Spleen (tissue), 11 donors: ENCODE measurements around the gene RPTOR. TPM values are rescaled to one million over a fixed set of nuclear protein-coding genes. Genes with fewer than 3 reads are reported as not detected.

Experiments
- DNase-seq: peaks from one replicate; pipeline ENCODE4 v3.0.0-alpha.2; 2020
- H3K27ac ChIP-seq, 8 donors: fragments of 200-600 bp; sonication (generic) in 7 of 8; 1 replicate in 4 of 8; 2 replicates in 4 of 8; pipeline versions ENCODE4 v1.5.0 to v1.8.0; 2016 to 2021; ENCODE audit warnings: inconsistent platforms in 4 of 8, mild to moderate bottlenecking in 4 of 8, moderate library complexity in 1 of 8
- H3K27me3 ChIP-seq, 7 donors: fragments of 200-600 bp; sonication (generic) in 6 of 7; replicated peaks in 1 of 7; 1 replicate in 4 of 7; 2 replicates in 3 of 7; pipeline versions ENCODE4 v1.5.0 to v1.8.0; 2016 to 2021; ENCODE audit warnings: inconsistent platforms in 3 of 7, mild to moderate bottlenecking in 1 of 7
- H3K36me3 ChIP-seq, 6 donors: fragments of 200-600 bp; sonication (generic) in 5 of 6; 1 replicate in 4 of 6; 2 replicates in 2 of 6; pipeline versions ENCODE4 v1.5.0 to v1.8.0; 2016 to 2021; ENCODE audit warnings: inconsistent platforms in 2 of 6
- H3K4me1 ChIP-seq, 6 donors: fragments of 200-600 bp; sonication (generic) in 5 of 6; 1 replicate in 3 of 6; 2 replicates in 3 of 6; pipeline versions ENCODE4 v1.5.0 to v1.8.0; 2016 to 2021; ENCODE audit warnings: inconsistent platforms in 3 of 6
- H3K4me3 ChIP-seq, 8 donors: fragments of 200-600 bp; sonication (generic) in 7 of 8; 1 replicate in 4 of 8; 2 replicates in 4 of 8; pipeline versions ENCODE4 v1.5.0 to v1.8.0; 2016 to 2021; ENCODE audit warnings: inconsistent platforms in 4 of 8, mild to moderate bottlenecking in 4 of 8, moderate library complexity in 2 of 8
- H3K9me3 ChIP-seq, 8 donors: fragments of 200-600 bp; sonication (generic) in 7 of 8; 1 replicate in 4 of 8; 2 replicates in 4 of 8; pipeline versions ENCODE4 v1.5.0 to v1.8.0; 2016 to 2021; ENCODE audit warnings: inconsistent platforms in 4 of 8
- CTCF ChIP-seq, 11 experiments: fragments of 200-600 bp in 7 of 11; fragments of 450-650 bp in 4 of 11; sonication (generic) in 4 of 11; IDR thresholded peaks in 8 of 11; conservative IDR thresholded peaks in 3 of 11; 1 replicate in 7 of 11; 2 replicates in 4 of 11; pipeline versions ENCODE4 v1.4.0 to v1.8.0; 2016 to 2021; ENCODE audit warnings: antibody characterized with exemption in 11 of 11, inconsistent platforms in 4 of 11, mild to moderate bottlenecking in 1 of 11
- POLR2A ChIP-seq, 3 donors: fragments of 450-650 bp; IDR thresholded peaks; one replicate each; pipeline ENCODE4 v1.5.1; 2017; ENCODE audit warnings: antibody characterized with exemption in 3 of 3, mild to moderate bottlenecking in 1 of 3
- POLR2AphosphoS5 ChIP-seq, 3 donors: sonication (generic); formaldehyde crosslinking; IDR thresholded peaks; one replicate each; pipeline ENCODE4 v1.5.1; 2017; ENCODE audit warnings: antibody characterized with exemption in 3 of 3
- WGBS, 5 donors: extraction: QIAGEN DNeasy Blood & Tissue Kit in 3 of 5; methylation state at CpG; one replicate each; pipeline versions ENCODE4 v1.1.5 to v1.1.7; 2013 to 2018; 5-methylcytosine and 5-hydroxymethylcytosine counted together
- intact Hi-C: fragments of 100-400 bp; cut with DNase I; formaldehyde crosslinking; loops from one replicate; pipeline ENCODE4 v1.15.0; 2023; ENCODE audit warnings: low total_unique reads
- polyA plus RNA-seq, 3 donors: library from polyadenylated mRNA; stranded (reverse); fragments of 200-250 nt; gene quantifications; one replicate each; pipeline ENCODE4 v1.2.1, GENCODE V29; 2013
- total RNA-seq, 7 donors: library from RNA; depleted of rRNA in 3 of 7; stranded (reverse); fragments of >200 nt in 3 of 7; fragmentation: NEBNext Ultra II Directional in 4 of 7; extraction: Animal tissue kit (Norgen Biotek cat#: 25700) in 4 of 7; gene quantifications; one replicate each; pipeline versions ENCODE4 v1.1.0 to v1.2.1, GENCODE V29; 2016 to 2021
- donor health status: healthy with polysubstance abuse.
- donor health status: DM: no; HTN: no; CAD: no; lungs with moderate emphysema.
- donor health status: DM: no; HTN: no; CAD: no.
- donor health status: Bipolar disorder and iron deficiency.
- donor health status: healthy.
- donor health status: DM: no; HTN: no; CAD: no.
- donor health status: DM: yes; HTN: yes; CAD: no.

Gene RPTOR
- total and polyA plus RNA-seq, 10 donors: 3.1 to 61.2 (median 40.7) TPM

- DNase-seq: no peak
- intact Hi-C loops: no loop called here
- Histone ChIP-seq H3K4me3 (no peak overlapping the region), H3K9me3 (no peaks in the 10 kb centered on the region), H3K27ac (no peak overlapping the region), H3K4me1 (peaks cover 0 to 36% (median 25%) of the 10 kb centered on the region in 6 donors), H3K27me3 (no peaks in the 10 kb centered on the region), H3K36me3 (peaks cover 0 to 43% (median 12%) of the 10 kb centered on the region in 6 donors)
- 76 to 93% (median 83%) methylated on average over 7 to 8 of the region's 8 CpGs for WGBS, 5 donors
- TF ChIP-seq POLR2AphosphoS5 (IDR thresholded peaks at IDR 0.05): no peak
- TF ChIP-seq POLR2A (IDR thresholded peaks at IDR 0.05): no peak
- no peak for TF ChIP-seq CTCF (IDR thresholded peaks at IDR 0.05 in 8 of 11, conservative IDR thresholded peaks at IDR 0.05 in 3 of 11)
These were observed 228.2 kb downstream of the RPTOR start for GRCh38 chr17:80772906-80773242.

- Histone ChIP-seq H3K4me3 (no peak overlapping the region), H3K9me3 (no peaks in the 10 kb centered on the region), H3K36me3 (peaks cover 0 to 43% (median 12%) of the 10 kb centered on the region in 6 donors), H3K27ac (no peak overlapping the region), H3K27me3 (no peaks in the 10 kb centered on the region), H3K4me1 (peaks cover 0 to 36% (median 25%) of the 10 kb centered on the region in 6 donors)
- 79 to 88% (median 84%) methylated on average over 17 to 19 of the region's 19 CpGs for WGBS, 5 donors
- intact Hi-C loops: no loop called here
- TF ChIP-seq CTCF (IDR thresholded peaks at IDR 0.05 in 8 of 11, conservative IDR thresholded peaks at IDR 0.05 in 3 of 11): no peak
- TF ChIP-seq POLR2AphosphoS5 (IDR thresholded peaks at IDR 0.05): no peak
- TF ChIP-seq POLR2A (IDR thresholded peaks at IDR 0.05): no peak
- DNase-seq: no peak
These were observed 228.8 kb downstream of the RPTOR start for GRCh38 chr17:80773243-80773991.

GRCh38 chr17:80774146-80774545, 229.5 kb downstream of the RPTOR start:
- 64 to 92% (median 76%) methylated on average over 20 of the region's 20 CpGs for WGBS, 5 donors
- H3K36me3 ChIP-seq: peaks cover 0 to 45% (median 12%) of the 10 kb centered on the region in 6 donors
- peak overlapping the region in 1 of 8 donors; percentile 31 for H3K27ac ChIP-seq
- no peaks in the 10 kb centered on the region for H3K9me3 ChIP-seq
- TF ChIP-seq CTCF (IDR thresholded peaks at IDR 0.05 in 8 of 11, conservative IDR thresholded peaks at IDR 0.05 in 3 of 11): no peak
- TF ChIP-seq POLR2AphosphoS5 (IDR thresholded peaks at IDR 0.05): no peak
- TF ChIP-seq POLR2A (IDR thresholded peaks at IDR 0.05): no peak
- peaks cover 0 to 36% (median 25%) of the 10 kb centered on the region in 6 donors for H3K4me1 ChIP-seq
- peak overlapping the region in 1 of 8 donors; percentile 30 for H3K4me3 ChIP-seq
- DNase-seq: no peak
- no peaks in the 10 kb centered on the region for H3K27me3 ChIP-seq
- intact Hi-C loops: no loop called here

- Histone ChIP-seq H3K9me3 (no peaks in the 10 kb centered on the region), H3K27ac (peak overlapping the region in 4 of 8 donors; percentile 8 to 31 (median 14)), H3K36me3 (peaks cover 0 to 46% (median 12%) of the 10 kb centered on the region in 6 donors), H3K4me3 (peak overlapping the region in 1 of 8 donors; percentile 30), H3K4me1 (peaks cover 0 to 42% (median 30%) of the 10 kb centered on the region in 6 donors), H3K27me3 (no peaks in the 10 kb centered on the region)
- 29 to 51% (median 32%) methylated on average over 21 of the region's 21 CpGs for WGBS, 5 donors
- DNase-seq: no peak
- intact Hi-C loops: no loop called here
- no peak for TF ChIP-seq POLR2A (IDR thresholded peaks at IDR 0.05)
These were observed 230.1 kb downstream of the RPTOR start for GRCh38 chr17:80774643-80775281.
